A673 (cell line): ENCODE measurements around the gene RABGAP1L.

ENCODE experiments used
- EZH2 ChIP-seq: fragments of 200-600 bp; sonication (generic); IDR thresholded peaks from 2 replicates; pipeline ENCODE4 v1.6.1; 2017; ENCODE audit warnings: borderline replicate concordance, low read depth, mild to moderate bottlenecking, mixed read lengths, antibody characterized with exemption, low read length; ENCODE audit not compliant: poor library complexity, severe bottlenecking
- TF ChIP-seq, protein P1 (sequence below): fragments of 300-800, 200-600 bp; sonication (generic); conservative IDR thresholded peaks from 2 replicates; pipeline ENCODE4 v1.5.1; 2017; ENCODE audit warnings: low read depth, mild to moderate bottlenecking, antibody characterized with exemption, low read length, moderate library complexity, mixed read lengths

DNA sequence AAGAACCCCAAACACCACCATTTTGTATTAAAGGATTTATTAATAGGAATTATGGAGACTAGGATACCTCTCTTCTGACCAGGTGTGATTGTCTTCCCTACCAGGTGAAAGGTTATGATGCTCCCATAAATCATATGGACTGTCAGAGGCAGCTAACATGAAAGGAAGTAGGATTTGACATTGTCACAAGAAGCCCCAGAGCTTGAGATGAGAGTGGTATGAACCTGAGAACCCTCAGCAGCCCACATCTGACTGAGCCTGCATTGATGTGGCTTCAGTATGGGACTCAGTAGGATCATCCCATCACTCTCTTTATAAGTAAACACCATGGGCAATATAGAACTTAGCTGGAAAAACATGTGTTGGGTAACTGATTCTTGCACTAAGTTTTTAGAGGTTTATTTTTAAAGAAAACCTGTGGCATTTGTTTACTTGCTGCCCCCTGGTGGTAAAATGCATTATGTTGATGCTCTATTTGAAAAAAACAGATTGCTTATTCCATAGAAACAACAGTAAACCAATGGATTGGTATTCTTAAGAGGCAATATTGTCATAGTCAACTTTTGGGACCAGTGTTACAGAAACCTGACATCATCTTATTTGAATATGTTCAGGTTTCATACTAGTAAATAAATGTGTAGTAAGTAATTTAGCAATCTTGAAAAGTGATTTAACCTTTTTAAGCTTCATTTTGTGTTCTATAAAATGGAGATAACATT, 823.8 kb downstream of the RABGAP1L start:
- TF ChIP-seq, protein P1, sequence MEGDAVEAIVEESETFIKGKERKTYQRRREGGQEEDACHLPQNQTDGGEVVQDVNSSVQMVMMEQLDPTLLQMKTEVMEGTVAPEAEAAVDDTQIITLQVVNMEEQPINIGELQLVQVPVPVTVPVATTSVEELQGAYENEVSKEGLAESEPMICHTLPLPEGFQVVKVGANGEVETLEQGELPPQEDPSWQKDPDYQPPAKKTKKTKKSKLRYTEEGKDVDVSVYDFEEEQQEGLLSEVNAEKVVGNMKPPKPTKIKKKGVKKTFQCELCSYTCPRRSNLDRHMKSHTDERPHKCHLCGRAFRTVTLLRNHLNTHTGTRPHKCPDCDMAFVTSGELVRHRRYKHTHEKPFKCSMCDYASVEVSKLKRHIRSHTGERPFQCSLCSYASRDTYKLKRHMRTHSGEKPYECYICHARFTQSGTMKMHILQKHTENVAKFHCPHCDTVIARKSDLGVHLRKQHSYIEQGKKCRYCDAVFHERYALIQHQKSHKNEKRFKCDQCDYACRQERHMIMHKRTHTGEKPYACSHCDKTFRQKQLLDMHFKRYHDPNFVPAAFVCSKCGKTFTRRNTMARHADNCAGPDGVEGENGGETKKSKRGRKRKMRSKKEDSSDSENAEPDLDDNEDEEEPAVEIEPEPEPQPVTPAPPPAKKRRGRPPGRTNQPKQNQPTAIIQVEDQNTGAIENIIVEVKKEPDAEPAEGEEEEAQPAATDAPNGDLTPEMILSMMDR, result peak; percentile 74
- TF ChIP-seq EZH2, result no peak
